NCI-H510A treated with DMSO at 0.1 percent for 48 hours (cell line): Measurements from ENCODE around the gene SCAP.
"Not testable (repeated sequence)": the region's sequence is repeated elsewhere in the genome, so short reads cannot be mapped to it uniquely, and the experiment has no call there.

Experiments used
- DNase-seq: peaks from one replicate; lab custom pipeline; 2025; lab: John Stamatoyannopoulos, UW

The SCAP gene

DNA sequence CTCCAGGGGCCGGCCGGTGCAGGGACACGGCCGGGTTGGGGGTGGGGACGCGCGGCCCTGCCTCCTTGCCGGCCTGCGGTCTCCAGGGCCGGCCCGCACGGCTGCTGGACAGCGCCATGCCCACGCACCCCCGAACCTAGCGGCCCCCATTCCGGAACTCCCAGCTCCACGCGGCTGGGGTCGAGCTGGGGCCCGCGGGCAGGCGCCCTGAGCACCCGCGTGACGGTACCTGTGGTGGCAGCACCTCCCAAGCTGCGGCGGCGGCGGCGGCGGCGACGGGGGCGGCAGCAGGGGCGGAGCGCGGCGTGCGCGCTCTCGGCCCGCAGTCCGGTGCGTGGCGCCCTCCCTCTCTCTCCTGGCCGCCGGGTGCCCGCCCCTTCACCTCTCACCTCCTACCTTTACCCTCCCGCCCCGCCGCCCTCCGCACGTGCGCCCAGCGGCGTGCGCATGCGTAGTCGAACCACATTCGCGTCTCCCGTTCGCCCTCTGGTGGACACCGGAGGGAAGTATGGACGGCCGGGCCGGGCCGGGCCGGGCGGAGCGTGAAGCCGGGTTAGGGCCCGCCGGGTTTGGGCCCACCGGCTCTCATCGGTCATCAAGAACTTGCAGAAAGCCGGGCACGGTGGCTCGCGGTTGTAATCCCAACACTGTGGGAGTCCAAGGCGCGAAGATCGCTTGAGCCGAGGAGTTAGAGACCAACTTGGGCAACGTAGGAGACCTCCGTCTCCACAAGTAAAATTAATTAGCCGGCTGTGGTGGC lies at the start of gene SCAP:
SCAP (minus strand) TSS at position 372 of the 760 bp plus-strand sequence. CDS start 32,948 bp downstream, outside the sequence.
- peak; percentile 60 for DNase-seq

DNA sequence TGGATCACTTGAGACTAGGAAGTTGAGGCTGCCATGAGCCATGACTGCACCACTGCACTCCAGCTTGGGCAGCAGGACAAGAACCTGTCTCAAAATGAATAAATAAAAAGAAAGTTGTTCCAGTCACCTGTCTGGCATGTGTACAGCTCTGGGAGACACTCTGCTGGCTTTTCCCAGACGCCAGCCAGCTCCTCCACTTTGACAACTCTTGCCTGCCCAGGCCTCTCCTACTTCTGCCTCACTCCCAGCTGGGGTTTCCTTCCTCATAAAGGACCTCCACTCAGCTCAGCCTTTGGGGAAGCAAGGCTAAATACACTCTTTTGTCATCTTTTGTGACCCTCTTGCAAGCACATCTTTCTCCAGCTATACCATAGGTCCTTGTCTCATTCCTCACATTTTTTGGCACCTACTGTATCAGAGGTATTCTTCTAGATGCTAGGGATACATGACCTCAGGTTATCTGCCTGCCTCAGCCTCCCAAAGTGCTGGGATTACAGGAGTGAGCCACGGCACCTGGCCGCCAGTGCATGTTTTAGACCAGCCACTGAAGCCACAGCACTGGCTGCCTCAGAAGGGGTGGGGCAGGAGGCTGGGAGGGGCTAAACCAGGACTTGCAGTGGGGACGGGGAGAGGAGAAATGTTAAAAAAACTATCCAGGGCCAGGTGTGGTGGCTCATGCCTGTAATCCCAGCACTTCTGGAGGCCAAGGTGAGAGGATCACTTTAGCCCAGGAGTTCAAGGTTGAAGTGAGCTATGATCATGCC lies 47.8 kb upstream of the SCAP start:
- no peak for DNase-seq

DNA sequence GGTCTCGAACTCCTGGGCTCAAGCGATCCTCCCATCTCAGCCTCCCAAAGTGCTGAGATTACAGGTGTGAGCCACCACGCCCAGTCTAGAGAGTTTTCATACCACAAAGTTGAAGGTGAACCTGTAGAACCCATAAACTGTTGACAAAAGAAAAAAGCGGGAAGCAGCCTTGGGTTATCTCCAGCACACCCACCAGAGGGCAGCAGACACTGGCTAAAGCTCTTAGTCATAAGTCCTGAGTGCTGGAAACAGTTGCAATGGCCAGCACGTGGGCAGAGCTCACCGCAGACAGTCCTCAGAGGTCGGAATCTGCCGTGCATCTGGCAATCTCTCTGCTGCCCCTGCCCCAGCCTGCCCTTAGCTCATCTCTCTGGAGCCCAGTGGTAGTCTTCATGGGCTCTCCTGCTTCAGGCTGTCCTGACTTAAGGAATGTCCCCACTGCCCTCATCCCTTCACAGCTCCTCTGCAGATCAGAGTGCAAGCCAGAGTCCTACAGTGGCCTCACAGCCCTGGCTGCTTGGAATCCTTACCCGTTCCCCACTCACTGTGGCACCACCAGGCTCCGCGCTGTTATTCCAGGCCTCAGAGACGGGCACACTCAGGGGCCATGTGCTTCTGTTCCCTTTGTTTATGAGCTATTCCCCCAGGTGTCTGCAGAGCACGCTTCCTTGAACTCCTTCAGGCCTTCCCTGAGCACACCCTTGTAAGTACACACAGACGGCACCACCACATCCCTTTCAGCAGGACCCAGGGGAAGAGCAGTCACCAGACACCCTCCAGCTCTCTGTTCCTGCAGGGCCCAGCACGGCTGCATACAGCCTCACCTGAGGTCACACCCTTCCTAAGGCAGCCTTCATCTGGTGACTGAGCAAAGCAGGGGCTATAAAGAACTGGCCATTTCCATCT lies 46.6 kb upstream of the SCAP start:
- peak; percentile 72 for DNase-seq

DNA sequence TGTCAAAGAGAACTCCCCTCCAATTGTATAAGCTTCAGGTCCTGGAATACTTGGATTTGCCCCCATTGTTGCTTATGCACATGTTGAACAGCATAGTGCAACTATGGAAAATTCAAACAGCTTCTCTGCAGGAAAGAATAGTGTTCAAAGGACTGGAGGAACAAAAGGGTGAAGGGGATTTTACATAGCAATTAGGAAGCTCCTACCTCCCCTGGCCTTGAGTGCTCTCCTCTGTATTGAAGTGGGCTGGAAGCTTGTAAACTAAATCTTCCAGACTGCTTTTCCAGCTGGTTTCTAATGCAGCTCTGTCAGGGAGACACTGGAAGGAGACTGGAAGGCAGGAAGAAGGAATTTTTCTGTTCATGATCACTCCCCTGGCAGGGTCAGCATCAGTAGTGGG lies 45.0 kb upstream of the SCAP start:
- no peak for DNase-seq

DNA sequence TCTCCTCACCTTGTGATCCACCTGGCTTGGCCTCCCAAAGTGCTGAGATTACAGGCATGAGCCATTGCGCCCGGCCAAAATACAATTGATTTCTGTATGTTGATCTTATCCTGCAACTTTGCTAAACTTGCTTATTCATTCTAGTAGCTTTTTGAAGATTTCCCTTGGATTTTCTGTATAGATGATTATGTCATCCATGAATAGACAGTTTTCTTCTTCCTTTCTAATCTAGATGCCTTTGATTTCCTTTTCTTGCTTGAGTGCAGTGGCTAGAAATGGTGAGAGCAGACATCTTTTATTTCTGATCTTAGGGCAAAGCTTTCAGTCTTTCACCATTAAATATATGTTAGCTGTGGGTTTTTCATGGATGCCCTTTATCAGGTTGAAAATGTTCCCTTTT lies 42.2 kb upstream of the SCAP start:
- DNase-seq = no peak

DNA sequence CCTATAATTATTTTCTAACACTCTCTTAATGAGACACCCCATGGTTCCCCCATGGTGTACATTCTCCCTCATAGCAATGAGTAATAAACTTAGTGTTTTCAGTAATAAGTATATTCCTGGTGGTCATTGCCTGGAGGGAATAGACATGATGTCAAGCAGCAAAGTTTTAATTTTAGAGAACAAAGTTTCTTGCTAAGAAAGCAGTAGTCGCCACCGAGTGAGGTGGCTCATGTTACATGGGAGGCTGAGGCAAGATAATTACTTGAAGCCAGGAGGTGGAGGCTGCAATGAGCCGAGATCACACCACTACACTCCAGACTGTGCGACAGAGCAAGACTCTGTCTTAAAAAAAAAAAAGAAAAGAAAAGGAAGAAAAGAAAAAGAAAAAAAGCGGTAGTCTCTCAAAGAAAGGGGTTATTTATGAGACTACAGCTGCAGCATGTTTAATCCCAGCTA lies 40.2 kb upstream of the SCAP start:
- DNase-seq = no peak

DNA sequence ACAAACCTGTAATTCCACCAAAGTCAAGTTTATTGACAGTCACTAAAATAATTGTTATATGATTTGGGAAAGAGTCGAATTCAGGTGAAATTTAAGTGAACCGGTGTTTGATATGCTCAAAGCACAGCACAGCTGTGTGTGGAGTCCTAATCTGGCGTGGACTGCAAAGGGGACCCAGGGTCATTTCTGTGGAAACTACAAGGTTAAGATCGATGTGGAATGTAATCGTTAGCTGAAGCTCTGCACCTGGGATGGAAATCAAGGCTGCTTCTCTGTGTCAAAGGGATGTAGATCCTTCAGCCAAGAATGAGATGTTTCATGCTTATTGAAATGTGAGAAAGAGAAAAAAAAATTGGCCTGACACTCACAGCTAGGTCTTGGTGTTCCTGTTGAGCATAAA lies 39.4 kb upstream of the SCAP start:
- no peak for DNase-seq

DNA sequence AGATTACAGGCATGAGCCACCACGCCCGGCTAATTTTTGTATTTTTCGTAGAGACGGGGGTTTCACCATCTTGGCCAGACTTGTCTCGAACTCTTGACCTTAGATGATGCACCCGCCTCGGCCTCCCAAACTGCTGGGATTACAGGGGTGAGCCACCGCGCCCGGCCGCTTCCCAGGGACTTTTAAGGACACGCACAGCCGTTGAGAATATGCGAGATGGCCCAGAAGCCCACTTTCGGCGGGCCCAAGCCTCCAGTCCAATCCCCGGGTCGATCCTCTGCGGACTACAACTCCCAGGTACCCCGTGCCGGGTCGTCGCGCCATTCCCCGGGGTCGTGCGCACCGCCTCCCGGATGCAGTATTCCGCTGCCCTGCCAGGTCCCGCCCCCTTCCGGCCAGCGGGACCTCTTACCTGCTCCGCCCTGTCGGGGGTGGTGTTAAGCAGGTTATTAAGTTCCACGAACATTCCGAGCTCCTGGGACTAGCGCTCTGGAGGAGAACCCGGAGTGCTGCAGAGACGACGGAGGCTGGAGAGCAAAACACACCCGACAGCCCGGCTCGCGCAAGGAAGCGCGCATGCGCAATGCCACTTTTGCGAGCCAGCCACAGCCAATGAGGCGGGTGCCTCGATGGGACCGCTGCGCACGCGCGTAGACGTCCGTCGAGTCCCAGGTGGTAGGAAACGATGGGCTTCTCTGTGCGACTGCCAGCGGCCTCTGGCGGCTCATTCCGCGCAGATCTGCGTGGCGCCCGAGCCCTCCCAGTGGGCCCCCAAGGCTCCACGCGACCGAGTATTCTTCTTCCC lies 37.6 kb upstream of the SCAP start, which contains the start of gene ELP6:
ELP6 (minus strand) TSS at position 588 of the 805 bp plus-strand sequence; CDS start at position 466, 122 bp downstream.
- peak; percentile 94 for DNase-seq

DNA sequence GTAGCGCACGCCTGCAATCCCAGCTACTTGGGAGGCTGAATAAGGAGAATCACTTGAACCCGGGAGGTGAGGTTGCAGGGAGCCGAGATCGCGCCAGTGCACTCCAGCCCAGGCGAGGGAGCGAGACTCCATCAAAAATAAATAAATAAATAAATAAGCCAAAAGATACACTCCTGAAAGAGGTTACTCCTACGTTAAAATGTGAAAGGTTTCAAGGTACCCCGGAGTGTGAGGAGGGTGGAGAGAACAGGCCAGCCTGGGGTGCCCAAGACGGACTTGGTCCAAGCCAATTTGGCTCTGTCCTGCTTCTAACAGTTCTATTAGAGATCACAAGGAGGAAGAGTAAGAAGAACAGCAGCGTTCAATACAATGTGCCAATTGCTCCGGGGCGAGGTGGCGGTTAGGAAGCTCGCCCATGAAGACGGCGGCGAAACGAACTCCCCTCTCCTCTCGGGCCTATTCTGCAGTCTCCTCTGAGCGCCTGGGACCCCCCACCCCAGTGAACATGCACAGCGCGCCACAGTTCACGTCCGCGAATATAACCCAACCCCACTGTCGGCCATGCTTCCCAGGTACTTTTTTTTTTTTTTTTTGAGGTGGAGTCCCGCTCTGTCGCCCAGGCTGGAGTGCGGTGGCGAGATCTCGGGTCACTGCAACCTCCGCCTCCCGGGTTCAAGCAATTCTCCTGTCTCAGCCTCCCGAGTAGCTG lies 36.8 kb upstream of the SCAP start:
- DNase-seq = no peak

DNA sequence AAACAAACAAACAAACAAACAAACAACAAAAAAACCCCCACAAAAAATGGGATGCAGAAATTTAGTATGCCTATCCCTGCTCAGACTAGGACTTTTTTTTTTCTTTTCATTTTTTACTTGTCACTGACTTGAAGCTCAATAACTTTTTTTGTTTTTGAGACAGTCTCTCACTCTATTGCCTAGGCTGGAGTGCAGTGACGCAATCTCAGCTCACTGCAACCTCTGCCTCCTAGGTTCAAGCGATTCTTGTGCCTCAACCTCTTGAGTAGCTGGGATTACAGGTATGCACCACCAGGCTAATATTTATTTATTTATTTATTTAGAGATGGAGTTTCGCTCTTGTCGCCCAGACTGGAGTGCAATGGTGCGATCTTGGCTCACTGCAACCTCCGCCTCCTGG lies 29.5 kb upstream of the SCAP start:
- not testable (repeated sequence) for DNase-seq

DNA sequence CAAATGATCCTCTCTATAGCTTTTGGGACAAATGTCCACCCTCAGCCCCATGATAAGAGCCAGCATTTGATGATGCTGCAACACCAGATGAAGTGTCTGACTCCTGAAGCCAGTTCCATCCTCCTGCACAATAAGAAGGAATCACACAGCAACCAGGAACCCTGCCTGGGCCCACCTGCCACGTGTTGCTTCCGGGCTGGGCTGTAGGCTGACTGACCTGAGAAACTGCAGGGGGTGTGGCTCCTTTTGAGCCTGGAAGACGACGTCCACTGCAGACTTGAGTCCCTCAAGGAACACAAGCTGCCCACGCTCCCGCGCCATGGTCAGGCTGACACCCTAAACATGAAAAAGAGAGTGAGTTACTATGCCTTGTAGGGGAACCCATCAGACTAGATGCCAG lies 28.4 kb upstream of the SCAP start:
- no peak for DNase-seq

DNA sequence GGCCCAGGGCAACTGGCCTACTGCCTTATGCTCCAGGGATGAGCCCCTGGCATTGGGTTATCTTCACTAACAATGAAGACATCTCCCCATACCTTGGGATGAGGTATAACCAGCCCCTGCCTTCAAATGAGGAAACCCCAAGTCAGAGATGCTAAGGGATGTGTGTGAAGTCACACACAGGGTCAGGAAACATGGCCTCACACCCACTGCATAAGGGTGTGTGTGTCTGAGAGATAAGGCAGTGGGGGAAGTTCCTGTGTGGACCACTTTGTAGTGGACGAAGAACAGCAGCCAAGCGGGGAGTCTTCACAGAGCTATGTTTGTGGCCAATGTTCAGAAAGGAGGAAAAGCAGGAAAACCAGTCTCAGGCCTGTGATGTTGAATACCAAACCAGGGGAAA lies 27.3 kb upstream of the SCAP start:
- no peak for DNase-seq

DNA sequence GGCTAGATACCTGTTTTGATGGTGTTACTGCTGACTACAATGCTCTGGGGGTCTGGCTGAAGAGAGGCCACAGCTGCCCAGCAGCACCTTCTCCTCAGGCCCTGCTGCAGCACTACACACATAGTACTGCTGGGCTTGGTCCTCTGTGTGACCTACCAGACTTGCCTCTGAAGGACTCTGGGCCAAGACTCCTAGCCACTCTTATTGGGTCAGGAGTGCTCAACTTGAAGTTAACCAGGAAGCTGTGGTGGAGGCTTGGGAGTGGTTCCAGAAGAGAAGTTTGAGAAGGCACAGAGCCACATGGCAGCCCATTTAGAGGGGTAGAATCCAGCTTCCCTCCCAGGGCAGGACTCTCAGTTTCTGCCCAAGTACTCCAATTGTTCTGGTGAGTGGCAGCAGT lies 21.2 kb upstream of the SCAP start:
- DNase-seq = no peak

DNA sequence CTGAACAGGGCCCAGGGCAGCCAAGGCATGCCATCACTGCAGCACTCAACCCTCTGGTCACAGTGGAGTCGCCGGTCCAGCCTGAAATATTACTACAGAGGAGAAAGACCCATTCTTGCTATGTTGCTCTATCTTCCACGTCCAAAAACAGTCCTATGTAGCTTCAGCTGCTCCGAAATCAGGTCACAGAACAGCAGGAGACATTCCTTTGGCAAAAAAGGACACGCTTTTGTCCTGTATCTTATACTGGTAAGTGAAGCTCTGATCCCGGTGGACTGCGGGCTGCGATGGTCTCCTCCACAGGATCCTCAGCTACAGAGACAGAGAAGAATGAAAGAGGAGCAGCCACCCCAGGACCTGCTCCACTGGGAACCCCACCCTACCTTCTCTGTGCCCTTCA lies 20.1 kb upstream of the SCAP start:
- no peak for DNase-seq

DNA sequence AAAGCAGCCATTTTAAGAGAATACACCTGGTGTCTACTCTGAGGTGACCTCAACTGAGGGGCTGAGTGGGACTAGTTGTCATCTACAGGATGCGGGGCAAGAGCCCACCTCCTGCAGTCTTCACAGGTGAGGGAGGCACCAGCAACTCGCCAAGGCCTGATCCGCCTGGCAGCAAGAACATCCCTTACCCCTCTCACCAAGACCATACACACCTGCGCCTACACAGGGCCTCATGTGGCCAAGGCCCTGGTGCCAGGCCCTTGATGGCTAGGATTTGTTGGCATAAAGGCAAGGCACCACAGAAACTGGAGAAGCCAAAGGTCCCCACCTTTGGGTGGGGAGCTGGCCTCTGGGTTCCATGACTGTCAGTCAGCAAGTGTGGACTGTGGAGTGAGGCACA lies 19.4 kb upstream of the SCAP start:
- no peak for DNase-seq

DNA sequence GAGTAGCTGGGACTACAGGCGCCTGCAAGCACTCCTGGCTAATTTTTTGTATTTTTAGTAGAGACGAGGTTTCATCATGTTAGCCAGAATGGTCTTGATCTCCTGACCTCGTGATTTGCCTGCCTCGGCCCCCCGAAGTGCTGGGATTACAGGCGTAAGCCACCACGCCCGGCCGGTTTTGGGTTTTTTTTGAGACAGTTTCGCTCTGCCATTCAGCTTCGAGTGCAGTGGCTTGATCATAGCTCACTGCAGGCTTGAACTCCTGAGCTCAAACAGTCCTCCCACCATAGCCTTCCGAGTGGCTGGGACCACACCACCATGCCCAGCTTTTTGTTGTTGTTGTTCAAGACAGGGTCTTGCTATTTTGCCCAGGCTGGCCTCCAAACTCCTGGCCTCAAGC lies 16.0 kb upstream of the SCAP start:
- no peak for DNase-seq

DNA sequence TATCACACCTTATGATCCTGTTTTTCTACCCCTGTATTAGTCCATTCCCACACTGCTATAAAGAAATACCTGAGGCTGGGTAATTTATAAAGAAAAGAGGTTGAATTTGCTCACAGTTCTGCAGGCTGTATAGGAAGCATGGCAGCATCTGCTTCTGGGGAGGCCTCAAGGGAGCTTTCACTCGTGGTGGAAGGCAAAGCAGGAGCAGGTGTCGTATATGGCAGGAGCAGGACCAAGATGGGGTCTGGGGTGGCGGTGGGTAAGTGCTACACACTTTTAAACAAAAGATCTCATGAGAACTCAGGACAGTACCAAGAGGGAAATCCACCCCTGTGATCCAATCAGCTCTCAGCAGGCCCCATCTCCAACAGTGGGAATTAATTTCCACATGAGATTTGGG lies 15.4 kb upstream of the SCAP start:
- no peak for DNase-seq

DNA sequence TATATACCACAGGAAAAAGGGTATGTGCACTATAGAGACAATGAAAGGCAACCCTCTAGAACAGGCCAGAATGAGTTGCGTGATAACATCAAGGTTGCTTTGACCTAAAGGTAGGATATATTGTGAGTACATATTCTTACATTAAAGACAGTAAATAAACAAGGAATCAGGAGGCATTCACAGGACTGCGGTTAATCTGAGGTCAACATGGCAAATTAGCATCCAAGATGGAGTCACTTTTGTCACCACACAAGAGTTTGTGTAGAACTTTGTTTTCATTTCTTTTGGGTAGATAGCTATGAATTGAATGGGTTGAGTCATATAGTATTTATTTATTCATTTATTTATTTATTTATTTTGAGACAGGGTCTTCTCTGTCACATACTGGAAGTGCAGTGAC lies 11.5 kb upstream of the SCAP start:
- no peak for DNase-seq

DNA sequence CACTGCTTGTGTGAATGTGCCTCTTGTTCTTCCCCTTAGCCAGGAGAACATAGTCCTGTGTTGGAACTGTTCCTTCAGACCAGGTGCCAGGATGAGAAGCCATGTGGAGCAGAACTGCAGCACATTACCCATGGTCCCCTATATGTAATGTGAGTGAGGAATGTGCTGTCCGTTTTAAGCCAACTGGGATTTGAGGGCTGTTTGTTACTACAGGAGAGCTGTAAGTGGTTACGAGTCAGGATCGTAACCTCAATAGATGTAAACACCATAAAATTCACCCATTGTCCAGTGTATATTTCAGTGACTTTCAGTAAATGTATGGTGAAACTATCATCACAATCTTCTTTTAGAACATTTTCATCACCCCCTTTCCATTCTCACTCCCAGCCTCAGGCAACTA lies 10.1 kb upstream of the SCAP start:
- DNase-seq = no peak

DNA sequence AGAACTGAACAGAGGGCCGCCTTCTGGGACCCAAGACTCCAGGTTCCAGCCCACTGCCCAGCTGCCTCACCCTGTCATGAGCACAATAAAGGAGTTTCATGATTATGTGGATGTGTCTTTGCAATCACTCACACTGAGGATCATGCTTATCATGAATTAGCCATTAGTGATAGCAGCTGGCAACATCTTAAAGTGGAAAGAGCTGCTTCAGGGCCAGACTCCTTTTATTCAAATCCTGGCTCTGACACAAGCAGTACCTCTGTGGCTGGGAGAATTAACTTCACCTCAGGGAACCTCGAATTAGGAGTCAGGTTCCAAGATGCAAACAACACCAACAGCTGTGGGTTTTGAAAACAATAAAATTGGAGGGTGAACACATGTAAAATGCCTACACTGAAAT lies 6.6 kb upstream of the SCAP start:
- DNase-seq = no peak

DNA sequence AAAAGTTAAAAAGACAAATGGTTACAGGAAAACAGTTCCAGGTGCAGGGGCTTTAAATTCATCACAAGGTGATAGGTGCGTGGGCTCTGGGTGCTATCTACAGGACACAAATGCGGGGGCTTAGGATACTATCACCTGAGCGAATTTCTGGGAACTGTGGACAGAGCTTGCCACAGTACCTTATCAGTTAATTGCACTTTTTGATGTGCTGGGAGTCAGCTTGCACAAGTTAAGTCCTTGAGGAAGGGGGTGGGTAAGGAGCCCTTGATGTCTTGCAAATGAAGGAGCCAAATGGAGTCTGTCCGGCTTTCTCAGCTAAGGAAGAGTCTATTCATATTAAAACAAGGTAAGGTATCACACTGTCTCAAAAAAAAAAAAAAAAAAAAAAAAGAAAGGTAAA lies 6.0 kb upstream of the SCAP start:
- DNase-seq = not testable (repeated sequence)
